HG03432 (cell line): Measurements from ENCODE around the gene NPC2.

ENCODE experiments used
- ATAC-seq: cut with Tn5 transposase; IDR thresholded peaks from one replicate; pipeline ENCODE4 v1.9.1; 2021; ENCODE audit warnings: mild to moderate bottlenecking, moderate library complexity; ENCODE audit not compliant: unreplicated experiment

Gene NPC2

DNA sequence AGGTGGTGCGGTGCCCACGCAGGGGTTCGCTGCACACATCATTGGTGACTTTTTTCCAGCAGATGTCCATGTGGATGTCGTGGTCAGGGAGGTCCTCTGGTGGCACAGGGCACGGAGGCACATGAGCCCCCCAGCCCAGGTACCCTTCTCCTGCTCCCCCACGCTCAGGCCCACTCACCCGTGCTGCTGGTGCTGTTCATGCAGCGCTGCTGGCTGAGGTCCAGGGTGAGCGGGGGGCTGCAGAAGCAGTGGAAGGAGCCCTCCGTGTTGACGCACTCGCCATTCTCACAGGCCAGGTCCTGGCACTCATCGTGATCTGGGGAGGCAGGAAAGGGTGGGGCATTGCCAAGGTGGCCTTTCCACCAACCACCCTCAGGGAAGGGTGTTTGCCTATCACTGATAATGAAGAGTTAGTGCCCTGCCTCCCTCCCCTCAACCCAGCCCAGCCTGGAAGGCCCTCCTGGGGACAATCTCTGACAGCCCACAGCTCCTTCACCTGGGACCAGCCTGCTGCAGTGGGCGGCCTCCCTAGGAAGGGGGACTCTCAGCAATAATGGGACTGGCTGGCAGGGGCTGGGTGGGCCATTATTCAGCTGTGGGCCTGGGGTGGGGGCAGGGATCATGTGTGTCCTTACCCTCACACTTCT is 10.3 kb upstream of the NPC2 start:
- ATAC-seq: no peak

DNA sequence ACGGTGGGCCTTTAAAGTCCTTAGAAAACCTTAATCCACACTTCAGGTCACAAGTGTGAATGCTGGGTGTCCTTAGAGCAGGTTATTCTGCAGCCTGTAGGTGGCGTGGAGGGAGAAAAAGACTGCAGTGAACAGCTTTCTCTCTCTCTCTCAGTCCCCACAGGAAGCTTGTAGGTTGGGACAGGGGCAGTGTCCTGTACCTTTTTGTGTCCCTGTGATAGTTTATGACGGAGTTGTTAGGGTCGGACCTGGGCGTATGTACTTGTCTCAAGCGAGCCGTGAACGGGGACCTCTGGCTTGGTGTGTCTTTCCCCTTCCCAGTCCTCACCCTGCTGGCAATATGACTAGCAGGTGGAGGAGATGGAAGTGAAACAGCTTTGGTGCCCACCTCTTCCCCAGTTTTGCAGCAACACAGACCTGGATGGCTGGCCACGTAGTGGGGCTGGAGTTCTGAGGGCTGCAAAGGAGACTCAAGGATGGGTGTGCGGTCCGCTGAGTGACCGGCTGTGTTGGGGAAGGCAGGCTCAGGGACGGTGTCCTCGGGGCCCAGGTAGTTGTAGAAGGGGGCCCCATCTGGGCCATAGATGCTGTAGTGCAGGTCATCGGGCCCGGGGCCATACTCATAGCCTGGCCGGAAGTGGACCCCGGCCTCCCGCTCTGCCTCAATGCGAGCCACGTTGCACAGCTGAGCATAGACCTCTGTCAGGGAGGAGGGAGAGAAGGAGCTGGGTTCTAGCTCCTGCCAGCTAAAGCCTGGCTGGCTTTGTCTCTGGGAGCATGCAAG is 9.3 kb upstream of the NPC2 start:
- ATAC-seq: no peak

DNA sequence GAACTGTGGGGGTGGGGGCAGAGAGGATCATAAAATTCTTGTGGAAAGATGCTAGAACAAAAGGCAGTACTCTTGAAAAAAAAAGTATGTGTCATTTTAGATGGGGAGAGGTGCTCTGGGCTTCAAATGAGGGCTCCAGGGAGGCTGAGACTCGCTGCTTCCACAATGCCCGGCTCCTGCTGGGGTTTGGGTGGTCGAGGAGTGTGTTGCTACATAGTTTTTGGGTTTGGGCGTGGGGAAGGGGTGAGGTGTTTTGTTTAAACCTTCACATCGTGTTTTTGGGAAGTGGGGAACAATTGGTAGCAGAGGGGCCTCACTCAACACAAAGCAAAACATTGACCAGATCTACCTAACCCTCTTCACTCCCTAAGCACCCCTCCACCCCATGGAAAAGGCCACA is 8.6 kb upstream of the NPC2 start:
- no peak for ATAC-seq

GRCh38 chr14:74501135-74501614 is 8.1 kb upstream of the NPC2 start:
- ATAC-seq: no peak

DNA sequence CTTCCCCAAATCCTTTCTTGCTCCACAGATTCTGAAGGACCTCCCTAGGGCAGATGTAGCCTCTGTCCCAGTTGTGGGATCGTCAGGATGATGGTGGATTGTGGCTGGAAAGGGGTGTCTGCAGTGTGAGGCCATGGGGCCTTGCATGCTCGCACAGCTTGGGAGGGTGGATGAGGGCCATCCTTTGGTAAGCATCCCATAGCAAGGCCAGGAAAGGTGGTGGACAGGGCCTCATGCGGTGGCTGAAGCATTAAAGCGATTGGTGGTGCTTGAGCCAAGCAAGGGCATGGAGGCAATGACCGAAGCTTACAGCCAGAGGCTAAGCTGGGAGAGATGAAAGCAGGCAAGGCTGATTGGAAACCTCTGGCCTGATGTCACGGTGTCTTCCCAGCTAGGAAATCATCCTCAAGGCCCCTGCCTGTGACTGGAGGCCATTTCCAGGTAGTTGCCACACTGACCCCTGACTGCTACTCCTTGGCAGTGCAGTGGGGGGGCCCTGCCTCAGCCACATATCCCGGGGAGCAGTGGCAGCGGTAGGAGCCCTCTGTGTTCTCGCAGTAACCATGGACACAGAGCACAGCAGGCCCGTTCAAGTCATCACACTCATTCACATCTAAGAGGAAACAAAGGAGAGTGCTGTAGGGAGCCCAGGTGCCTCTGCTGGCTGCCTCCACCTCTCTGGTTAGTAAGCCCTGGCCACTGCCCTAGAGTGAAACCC is 7.5 kb upstream of the NPC2 start:
- no peak for ATAC-seq

DNA sequence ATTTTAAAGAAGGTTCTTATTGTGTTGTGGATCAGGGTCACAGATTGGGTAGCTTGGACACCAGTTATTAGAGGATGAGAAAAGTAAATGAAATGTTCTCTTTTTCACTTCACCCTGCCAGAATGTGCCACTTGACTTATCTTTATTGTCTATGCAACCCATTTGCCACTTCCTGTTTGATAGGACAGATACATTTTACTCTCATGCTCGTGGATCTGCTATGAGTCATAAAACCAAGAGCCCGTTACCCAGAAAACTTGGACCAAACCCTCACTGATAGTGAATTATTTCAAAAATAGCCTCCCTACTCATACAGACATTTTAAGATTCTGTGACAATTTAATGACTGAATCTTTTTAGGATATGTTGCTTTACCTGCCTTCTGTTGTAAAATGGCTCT is 2.3 kb upstream of the NPC2 start:
- no peak for ATAC-seq

- ATAC-seq: peak; percentile 88
Observed at GRCh38 chr14:74493343-74494261, 497 bp upstream of the NPC2 start, which contains the start of gene ISCA2. ISCA2 (plus strand) TSS chr14:74493765; CDS start chr14:74493775, 10 bp downstream.

- ATAC-seq: no peak
Observed at GRCh38 chr14:74491956-74492775, 939 bp downstream of the NPC2 start.

DNA sequence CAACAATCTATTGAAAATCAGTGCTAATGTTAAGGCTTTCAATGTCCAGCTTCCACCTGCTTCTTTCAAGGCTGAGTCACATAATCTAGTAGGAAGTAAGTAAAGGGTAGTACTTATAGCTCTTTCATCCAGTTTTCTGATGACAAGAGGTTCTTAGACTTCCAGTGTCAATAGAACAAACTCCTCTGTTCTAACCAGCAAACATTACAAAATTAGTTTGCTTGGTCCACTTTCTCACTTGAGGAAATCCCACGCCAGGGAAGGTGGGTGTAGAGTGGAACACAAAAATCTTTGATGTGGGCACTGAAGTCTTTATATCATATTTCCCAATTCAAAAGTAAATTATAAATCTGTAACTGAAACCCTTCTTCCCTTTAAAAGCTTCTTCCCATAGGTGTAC is 2.6 kb downstream of the NPC2 start:
- ATAC-seq: no peak

GRCh38 chr14:74488786-74489397 is 4.2 kb downstream of the NPC2 start:
- ATAC-seq: no peak

DNA sequence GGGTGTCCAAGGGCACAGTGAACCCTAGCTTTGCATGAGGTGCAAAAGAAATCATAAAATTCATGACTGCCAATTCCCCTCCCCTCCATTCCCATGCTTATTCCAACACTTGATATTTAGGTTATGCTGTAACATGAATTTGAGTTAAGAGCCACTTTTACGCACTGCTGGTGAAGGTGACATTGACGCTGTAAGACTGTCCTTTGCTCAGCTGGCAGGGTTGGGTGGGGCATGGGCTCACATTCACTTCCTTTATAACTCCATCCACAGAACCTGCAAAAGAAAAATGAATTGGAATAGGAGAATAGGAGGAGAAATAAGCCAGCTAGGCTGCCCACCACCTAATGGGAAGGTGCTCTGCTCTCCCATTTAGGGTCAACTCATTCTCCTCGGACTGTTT is 6.9 kb downstream of the NPC2 start:
- ATAC-seq: no peak

DNA sequence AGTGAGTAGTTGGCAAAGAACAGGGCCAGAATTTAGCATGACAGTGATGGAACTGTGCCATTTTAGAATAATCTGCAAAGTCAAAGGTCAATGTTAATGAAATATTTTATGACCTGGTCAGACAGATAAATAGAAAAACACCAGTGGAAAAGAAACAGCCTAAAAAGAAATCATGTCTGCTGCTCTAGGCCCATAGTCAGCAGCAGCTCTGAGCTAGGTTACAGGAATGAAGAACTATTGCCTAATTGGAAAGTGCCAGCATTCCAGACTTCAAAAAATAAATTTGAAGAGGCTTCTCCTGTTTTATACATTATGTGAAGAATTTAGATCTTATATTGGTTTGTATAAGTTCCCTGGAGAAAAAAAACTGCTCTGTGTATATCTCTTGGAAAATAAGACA is 9.8 kb downstream of the NPC2 start:
- ATAC-seq: no peak

- no peak for ATAC-seq
Observed at GRCh38 chr14:74482571-74482970, 10.5 kb downstream of the NPC2 start.

GRCh38 chr14:74480046-74480445 is 13.1 kb downstream of the NPC2 start:
- ATAC-seq: no peak

GRCh38 chr14:74478996-74479635 is 14.0 kb downstream of the NPC2 start:
- no peak for ATAC-seq

DNA sequence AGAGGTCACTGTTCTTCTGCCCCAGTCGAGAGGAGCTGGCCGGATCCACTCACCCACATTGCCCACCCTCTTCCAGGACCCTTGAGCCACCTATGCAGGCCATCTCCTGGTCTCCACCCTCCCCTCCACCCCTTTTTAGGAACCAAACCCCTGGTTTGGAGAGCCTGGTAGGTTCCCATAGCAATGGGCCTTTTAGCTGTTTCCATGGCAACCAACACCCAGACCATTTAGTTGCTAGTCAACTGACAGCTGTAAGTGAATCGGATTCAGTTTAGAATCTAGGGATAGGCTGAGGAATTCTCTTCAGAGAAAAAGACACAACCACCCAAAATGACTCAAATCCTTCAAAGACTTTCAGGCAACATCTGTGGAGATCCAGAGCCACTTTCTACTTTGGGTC is 16.5 kb downstream of the NPC2 start:
- ATAC-seq: no peak

DNA sequence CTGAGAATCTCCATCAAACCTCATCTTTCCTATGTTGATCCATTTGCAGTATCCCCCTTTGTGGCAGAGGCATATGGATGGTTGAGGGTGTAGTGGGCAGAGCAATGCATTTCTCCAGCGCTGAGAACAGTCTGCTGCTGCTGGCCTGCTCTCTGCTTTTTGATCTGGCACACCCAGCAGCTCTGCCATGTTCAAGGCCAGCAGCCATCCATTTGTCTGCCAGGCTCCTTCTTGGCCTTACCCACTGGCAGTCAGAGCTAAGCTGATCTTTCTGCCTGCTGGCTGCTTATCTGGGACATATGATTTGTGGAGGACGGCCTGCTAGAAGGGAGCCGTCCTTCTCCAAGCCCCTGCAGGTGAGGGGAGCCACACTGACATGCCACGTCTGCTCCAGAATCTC is 17.0 kb downstream of the NPC2 start:
- no peak for ATAC-seq

- no peak for ATAC-seq
Observed at GRCh38 chr14:74475678-74476077, 17.4 kb downstream of the NPC2 start.

GRCh38 chr14:74474376-74474775 is 18.7 kb downstream of the NPC2 start:
- ATAC-seq: no peak
